ENCODE results near the gene FAM163A.
"Not testable (repeated sequence)": the region's sequence is repeated elsewhere in the genome, so short reads cannot be mapped to it uniquely, and the experiment has no call there.

Gene FAM163A

GRCh38 chr1:179831852-179832699, 89.0 kb downstream of the FAM163A start:
- no peak for TF ChIP-seq CTCF (IDR thresholded peaks at IDR 0.05; ENCODE audit: control extremely low read depth, extremely low read depth, low read depth, missing control alignments)
- CTCF ChIA-PET: interaction anchor here (21.5 kb wide), 1 partner anchor 22 kb away, joined by 269 read pairs; no protein-coding TSS in a partner anchor
- no peak for DNase-seq (ENCODE audit: extremely low spot score)
- POLR2A ChIA-PET: no interaction called here

GRCh38 chr1:179836686-179837445, 93.8 kb downstream of the FAM163A start:
- DNase-seq (ENCODE audit: extremely low spot score); POLR2A ChIA-PET: not testable (repeated sequence)
- CTCF ChIA-PET: interaction anchor here (2.1 to 2.3 kb wide), 2 partner anchors 22 to 27 kb away, joined by 11 to 17 read pairs; no protein-coding TSS in a partner anchor

GRCh38 chr1:179840107-179840506, 97.0 kb downstream of the FAM163A start:
- CTCF ChIA-PET: interaction anchor here (1.2 to 4.3 kb wide), 3 partner anchors 21 to 30 kb away, joined by 3 to 22 read pairs (median 15); no protein-coding TSS in a partner anchor
- POLR2A ChIA-PET: no interaction called here
- DNase-seq (ENCODE audit: extremely low spot score): no peak
- TF ChIP-seq CTCF (IDR thresholded peaks at IDR 0.05; ENCODE audit: control extremely low read depth, extremely low read depth, low read depth, missing control alignments): no peak

- TF ChIP-seq CTCF (IDR thresholded peaks at IDR 0.05; ENCODE audit: control extremely low read depth, extremely low read depth, low read depth, missing control alignments): no peak
- DNase-seq (ENCODE audit: extremely low spot score): no peak
- CTCF ChIA-PET: interaction anchor here (0.8 to 0.9 kb wide), 2 partner anchors 13 to 331 kb away, joined by 3 read pairs; no protein-coding TSS in a partner anchor
- POLR2A ChIA-PET: no interaction called here
Measured at GRCh38 chr1:179848233-179848632, 105.1 kb downstream of the FAM163A start.

- no peak for TF ChIP-seq CTCF (IDR thresholded peaks at IDR 0.05; ENCODE audit: control extremely low read depth, extremely low read depth, low read depth, missing control alignments)
- CTCF ChIA-PET: interaction anchor here (1.0 to 2.3 kb wide), 5 partner anchors 13 to 327 kb away, joined by 3 to 11 read pairs (median 6); no protein-coding TSS in a partner anchor
- POLR2A ChIA-PET: no interaction called here
- DNase-seq (ENCODE audit: extremely low spot score): no peak
Measured at GRCh38 chr1:179853102-179853501, 110.0 kb downstream of the FAM163A start.

GRCh38 chr1:179855831-179856230, 112.7 kb downstream of the FAM163A start:
- CTCF ChIA-PET: interaction anchor here (1.0 kb wide), 1 partner anchor 12 kb away, joined by 3 read pairs; no protein-coding TSS in a partner anchor
- DNase-seq (ENCODE audit: extremely low spot score); POLR2A ChIA-PET: not testable (repeated sequence)

- DNase-seq (ENCODE audit: extremely low spot score): no peak
- ChIA-PET CTCF (no interaction called here), POLR2A (no interaction called here)
- no peak for TF ChIP-seq CTCF (IDR thresholded peaks at IDR 0.05; ENCODE audit: control extremely low read depth, extremely low read depth, low read depth, missing control alignments)
Measured at GRCh38 chr1:179856296-179856695, 113.2 kb downstream of the FAM163A start.
